Stimulated activated memory B cell treated with anti-CD40 and anti-IgM and Interleukin-4, amounts not matched to agents 10 μg/mL and 1 μg/mL and 100 μg/mL, for 72 hours (primary cell): ENCODE measurements around the gene CD207.

Source experiments
- ATAC-seq: fragments of 150-1000 bp; cut with Tn5 transposase; 2 replicates; pipeline ENCODE4 v1.10.0; 2021
- H3K27ac Mint-ChIP-seq: one replicate; pipeline ENCODE4 v1.8.0; 2022; ENCODE audit warnings: mild to moderate bottlenecking, mixed read lengths
- H3K27me3 Mint-ChIP-seq: one replicate; pipeline ENCODE4 v1.8.0; 2022; ENCODE audit warnings: mixed read lengths
- H3K36me3 Mint-ChIP-seq: one replicate; pipeline ENCODE4 v1.8.0; 2022; ENCODE audit warnings: mixed read lengths
- H3K4me1 Mint-ChIP-seq: one replicate; pipeline ENCODE4 v1.8.0; 2022; ENCODE audit warnings: mixed read lengths
- H3K4me3 Mint-ChIP-seq: one replicate; pipeline ENCODE4 v1.8.0; 2022; ENCODE audit warnings: mild to moderate bottlenecking, moderate library complexity, mixed read lengths
- H3K9me3 Mint-ChIP-seq: one replicate; pipeline ENCODE4 v1.8.0; 2022; ENCODE audit warnings: mixed read lengths

CD207 gene

GRCh38 chr2:70789304-70790135 is 46.1 kb downstream of the CD207 start:
- H3K36me3 Mint-ChIP-seq: no peaks in the 10 kb centered on the region
- H3K4me3 Mint-ChIP-seq: peak overlapping the region; percentile 68
- peak; percentile 71 for ATAC-seq
- no peaks in the 10 kb centered on the region for H3K9me3 Mint-ChIP-seq
- H3K4me1 Mint-ChIP-seq: peaks cover 12% of the 10 kb centered on the region
- peaks cover 64% of the 10 kb centered on the region for H3K27me3 Mint-ChIP-seq
- H3K27ac Mint-ChIP-seq: peak overlapping the region; percentile 25

GRCh38 chr2:70785137-70785911 is 50.3 kb downstream of the CD207 start:
- H3K4me3 Mint-ChIP-seq: no peak overlapping the region
- peak; percentile 65 for ATAC-seq
- no peaks in the 10 kb centered on the region for H3K36me3 Mint-ChIP-seq
- H3K9me3 Mint-ChIP-seq: no peaks in the 10 kb centered on the region
- H3K27ac Mint-ChIP-seq: no peak overlapping the region
- H3K27me3 Mint-ChIP-seq: peaks cover 27% of the 10 kb centered on the region
- H3K4me1 Mint-ChIP-seq: peaks cover 7% of the 10 kb centered on the region

GRCh38 chr2:70784320-70784719 is 51.3 kb downstream of the CD207 start:
- Mint-ChIP-seq H3K27ac (no peak overlapping the region), H3K4me1 (peaks cover 2% of the 10 kb centered on the region), H3K9me3 (no peaks in the 10 kb centered on the region), H3K27me3 (peaks cover 20% of the 10 kb centered on the region), H3K4me3 (no peak overlapping the region), H3K36me3 (no peaks in the 10 kb centered on the region)
- no peak for ATAC-seq
